Measurements from ENCODE around the gene IFIT1B.

DNA sequence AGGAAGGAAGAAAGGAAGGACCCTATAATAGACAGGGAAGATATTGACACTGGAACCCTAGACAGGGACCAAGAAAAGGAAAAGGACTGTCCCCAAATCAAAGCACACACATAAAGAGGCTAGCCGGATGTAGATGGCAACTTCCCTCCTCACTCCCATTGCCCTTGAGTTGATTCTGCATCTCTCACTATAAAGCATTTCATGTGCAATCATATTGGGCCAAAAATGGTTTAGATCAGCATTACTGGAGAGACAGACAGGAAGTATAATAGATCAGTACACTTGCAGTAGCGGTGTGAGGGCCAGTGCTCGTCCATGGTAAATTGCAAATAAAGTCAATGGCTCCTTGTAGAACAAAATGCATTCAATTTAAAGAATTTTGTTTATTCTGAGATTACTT is 41.6 kb upstream of the IFIT1B start:
- no peak for TF ChIP-seq REST (IDR thresholded peaks at IDR 0.05; ENCODE audit: insufficient read depth in 1 of 2, low read depth in 2 of 2, low read length in 2 of 2)
- no peak for TF ChIP-seq POLR2AphosphoS5 (IDR thresholded peaks at IDR 0.05; ENCODE audit: low read depth, low read length)
- no peak for TF ChIP-seq TAF1 (IDR thresholded peaks at IDR 0.05; ENCODE audit: borderline replicate concordance, insufficient read depth, low read length)

All from PFSK-1 (cell line).